NCI-H2227 (cell line): ENCODE data around the gene GRK5.

Experiments used
- DNase-seq: peaks from one replicate; lab custom pipeline; 2025; ENCODE audit not compliant: unreplicated experiment; lab: John Stamatoyannopoulos, UW

The GRK5 gene

DNA sequence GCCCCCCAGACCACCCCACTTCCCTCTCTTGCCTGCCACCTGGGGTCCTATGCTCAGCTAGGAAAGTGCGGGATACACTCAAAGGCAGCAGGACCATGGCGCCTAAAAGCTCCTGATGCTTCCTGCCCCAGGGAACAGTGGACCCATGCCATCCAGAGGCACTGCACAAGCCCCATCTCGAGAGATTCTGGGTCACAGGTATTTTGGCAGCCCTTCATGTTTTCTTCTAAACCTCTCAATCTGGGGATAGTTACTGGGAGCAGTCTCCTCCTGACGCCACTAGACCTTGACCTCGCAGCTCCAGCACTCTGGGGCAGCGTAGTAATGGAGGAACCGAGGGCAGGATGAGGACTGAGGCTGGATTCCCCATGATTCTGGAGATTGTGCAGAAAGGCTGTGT lies 107.1 kb downstream of the GRK5 start:
- no peak for DNase-seq

DNA sequence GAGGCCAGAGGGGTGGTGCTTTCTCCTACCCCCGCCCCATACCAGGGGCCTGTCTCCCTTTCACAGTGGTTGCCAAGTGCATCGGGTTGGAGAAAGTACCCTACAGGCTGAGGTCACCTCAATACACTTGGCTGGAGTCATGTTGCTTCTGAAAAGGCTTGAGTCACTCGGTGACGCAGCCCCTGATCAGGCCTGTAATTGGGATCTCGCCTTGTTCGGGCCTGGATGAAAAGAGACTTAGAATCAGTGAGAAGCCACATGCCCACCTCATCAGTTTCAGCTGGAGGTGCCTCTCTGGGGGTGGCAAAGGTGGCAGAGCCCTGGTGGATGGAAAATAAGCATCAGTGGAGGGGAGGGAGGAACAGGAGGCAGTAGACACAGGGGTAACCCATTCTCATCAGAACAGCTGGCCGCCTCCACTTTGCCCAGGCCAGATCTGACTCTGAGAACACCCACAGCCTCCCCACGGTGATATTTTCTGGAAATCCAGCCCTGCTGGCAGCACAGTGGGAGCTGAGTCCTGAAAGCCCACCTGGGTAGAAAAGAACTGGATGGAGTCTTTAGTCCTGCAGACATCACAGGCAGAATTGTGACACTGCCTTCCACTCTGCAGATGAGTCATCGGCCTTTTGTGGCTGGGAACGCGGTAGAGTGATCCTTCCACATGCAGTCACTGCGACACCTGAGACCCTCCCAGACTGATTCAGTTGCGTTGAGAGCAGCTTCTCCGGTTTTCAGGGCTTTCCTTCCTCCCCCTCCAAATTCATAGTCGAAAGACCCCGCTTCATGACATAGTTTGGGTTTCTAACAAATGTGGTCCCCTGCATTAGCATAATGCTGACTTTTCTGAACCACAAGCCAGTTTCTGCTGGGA lies 108.0 kb downstream of the GRK5 start:
- DNase-seq: peak; percentile 15

- DNase-seq: no peak
Measured at GRCh38 chr10:119316002-119316358, 108.6 kb downstream of the GRK5 start.

DNA sequence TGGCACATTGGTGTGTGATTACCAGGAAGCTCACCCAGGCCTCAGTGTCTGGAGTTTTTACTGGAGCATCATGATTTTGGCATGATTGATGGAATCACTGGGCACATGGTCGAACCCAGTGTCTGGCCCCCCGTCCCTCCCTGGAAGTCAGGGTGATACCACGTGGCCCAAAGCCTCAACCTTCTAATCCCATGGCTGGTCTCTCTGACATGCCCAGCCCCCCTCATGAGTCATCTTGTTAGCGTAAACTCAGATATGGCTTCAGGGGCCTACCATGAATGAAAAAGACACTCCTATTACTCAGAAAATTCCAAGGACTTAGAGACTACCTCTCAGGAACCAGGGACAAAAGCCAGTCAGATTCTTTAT lies 109.3 kb downstream of the GRK5 start:
- DNase-seq: no peak

GRCh38 chr10:119318411-119319160 lies 111.2 kb downstream of the GRK5 start:
- no peak for DNase-seq

DNA sequence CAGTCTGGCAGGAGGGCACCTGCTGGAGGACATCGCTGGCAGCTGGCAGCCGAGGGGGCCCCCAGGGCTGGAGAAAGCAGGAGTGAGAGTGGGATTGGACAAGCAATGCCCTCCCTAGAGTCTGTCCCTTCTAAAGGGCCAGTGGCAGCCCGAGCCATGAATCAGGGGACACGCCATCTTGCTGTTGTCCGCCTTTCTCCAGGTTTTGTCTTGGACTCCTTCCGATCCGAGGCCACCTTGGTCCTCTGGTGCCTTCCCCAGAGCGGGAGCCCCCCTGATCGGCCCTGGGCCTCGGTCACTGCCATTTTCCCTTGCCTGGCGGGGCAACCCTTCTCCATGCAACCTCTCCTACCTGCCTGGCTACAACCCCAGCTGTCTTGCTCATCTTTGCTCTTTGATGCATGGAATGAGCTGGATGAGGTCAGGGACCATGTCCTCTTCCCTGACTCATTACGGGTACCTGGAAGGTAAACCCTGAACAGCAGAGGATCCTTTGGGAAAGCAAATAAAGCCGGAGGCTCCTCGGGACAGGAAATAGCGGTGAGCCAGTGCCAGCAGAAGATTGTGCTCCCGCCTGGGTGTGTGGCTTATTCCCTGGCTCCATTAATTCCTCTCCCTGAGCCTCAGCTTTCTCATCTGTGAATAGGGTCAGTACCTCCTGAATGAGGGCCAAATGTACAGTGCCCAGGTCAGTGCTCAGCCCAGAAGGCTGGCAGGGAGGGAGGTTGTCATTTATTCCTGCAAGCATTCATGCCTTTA lies 112.0 kb downstream of the GRK5 start:
- no peak for DNase-seq

DNA sequence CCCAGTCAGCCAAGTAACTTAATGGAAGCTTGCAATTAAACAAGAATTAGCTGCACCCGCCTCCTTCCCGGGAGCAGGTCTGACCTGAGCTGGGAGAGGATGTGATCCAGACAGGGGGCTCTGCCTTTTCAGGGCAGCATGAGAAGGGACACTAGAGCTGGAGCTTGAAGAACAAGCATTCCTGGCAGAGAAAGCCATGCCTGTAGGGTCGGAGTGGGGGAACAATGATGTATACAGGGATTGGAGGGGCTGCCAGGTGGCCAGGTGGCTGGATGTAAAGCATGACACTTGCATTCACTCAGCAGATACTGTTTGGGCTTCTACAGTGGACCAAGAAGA lies 112.5 kb downstream of the GRK5 start:
- DNase-seq: no peak

- no peak for DNase-seq
Measured at GRCh38 chr10:119320981-119321380, 113.6 kb downstream of the GRK5 start.

DNA sequence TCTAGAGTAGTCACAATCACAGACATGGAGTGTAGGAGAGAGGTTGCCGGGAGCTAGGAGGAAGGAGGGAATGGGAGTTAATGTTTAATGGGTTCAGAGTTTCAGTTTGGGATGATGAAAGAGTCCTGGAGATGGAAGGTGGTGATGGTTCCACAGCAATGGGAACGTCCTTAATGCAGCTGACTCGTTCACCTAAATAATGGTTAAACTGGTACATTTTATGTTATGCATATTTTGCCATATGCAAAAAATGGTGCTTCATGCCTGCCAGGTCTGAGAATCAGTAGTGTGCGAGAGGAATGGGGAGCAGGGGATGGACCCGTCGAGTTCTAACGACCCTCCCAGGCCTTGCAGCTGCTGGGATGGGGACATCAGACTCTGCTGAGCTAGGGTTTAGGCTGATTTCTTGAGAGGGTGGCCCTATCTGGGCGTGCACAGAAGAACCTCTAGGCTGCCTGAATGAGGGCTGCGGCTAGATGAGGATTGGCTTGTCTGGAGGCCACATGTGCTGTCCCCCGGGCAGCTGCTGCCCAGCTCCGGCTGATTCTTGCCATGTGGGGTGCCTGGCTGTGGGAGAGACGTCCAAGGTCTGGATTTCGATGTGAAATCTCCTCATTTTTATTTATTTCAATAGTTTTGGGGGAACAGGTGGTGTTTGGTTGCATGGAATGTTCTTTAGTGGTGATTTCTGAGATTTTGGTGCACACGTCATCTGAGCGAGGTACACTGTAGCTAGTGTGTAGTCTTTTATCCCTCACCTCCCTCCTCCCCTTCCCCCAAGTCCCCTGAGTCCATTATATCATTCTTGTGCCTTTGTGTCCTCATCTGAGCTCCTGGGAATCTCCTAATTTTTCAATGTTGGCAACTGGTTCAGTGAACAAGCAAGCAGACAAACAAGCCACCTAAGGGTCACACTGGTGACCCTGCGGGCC lies 116.0 kb downstream of the GRK5 start:
- no peak for DNase-seq

- DNase-seq: no peak
Measured at GRCh38 chr10:119325131-119325530, 117.8 kb downstream of the GRK5 start.

- DNase-seq: no peak
Measured at GRCh38 chr10:119326167-119326566, 118.8 kb downstream of the GRK5 start.

GRCh38 chr10:119327096-119327745 lies 119.8 kb downstream of the GRK5 start:
- DNase-seq: no peak

- no peak for DNase-seq
Measured at GRCh38 chr10:119328223-119328622, 120.9 kb downstream of the GRK5 start.

GRCh38 chr10:119330342-119330741 lies 123.0 kb downstream of the GRK5 start:
- no peak for DNase-seq

- DNase-seq: no peak
Measured at GRCh38 chr10:119331061-119331460, 123.7 kb downstream of the GRK5 start.

DNA sequence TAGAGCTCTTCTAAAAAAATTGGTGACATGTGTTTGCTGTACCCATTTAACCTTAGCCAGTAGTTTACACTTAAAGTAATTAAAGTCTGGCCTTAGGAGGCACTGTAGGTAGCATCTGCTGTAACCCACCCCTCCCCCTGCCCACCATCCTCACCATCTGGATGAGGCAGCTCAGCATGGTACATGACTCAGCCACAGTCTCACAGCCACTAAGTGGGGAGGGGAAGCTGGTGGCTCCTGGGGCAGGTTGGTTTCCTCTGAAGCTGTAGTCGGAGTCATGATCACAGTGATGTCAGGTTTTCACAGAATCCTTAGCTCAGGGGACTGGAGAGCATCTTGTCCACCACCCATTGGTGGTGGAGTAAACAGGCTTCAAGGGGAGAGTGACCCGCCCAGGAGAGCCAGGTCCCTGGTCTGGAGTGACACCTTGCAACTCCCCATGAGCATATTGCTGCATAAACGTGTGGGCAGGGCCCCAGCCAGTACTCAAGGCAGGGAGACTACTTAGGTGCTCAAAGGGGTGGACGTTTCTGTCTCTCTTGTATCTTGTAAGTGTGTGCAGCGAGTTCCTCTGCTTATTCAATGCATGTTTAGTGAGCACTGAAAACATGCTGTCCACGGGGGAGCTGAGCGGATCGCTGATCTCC lies 125.9 kb downstream of the GRK5 start:
- DNase-seq: no peak

GRCh38 chr10:119335671-119336353 lies 128.4 kb downstream of the GRK5 start:
- no peak for DNase-seq

DNA sequence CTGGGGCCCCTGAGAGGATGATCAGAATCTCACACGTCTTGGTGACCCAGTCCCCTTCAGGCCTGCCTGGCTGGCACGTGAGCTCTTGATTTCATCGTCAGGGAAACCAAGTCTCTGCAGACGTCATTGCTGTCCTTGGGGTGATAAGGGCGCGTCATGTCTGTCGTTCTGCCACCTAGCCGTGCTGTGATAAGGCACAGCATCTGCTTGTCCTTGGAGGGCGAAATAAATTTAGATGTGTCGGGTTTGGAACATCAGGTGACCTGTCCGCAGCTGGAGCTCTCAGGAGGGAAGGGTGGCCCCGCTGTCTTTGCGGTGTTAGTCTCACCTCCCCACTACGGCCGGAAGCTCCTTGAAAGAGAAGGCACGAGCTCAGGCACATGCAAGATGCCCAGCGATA lies 129.2 kb downstream of the GRK5 start:
- DNase-seq: no peak

DNA sequence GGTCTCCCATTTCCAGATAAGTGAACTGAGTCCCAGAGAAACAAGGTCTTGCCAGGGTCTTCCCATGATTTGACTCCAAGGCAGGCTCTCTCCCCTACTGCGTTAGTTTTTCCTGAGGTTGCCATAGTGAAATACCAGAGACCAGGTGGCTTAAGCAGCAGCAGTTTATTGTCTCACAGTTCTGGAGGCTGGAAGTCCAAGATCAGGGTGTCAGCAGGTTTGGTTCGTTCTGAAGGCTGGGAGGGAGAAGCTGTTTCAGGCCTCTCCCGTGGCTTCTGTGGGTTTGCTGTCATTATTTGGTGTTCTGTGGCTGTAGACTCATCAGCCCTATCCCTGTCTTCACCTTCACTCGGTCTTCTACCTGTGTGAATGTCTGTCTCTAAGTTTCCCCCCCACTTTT lies 129.9 kb downstream of the GRK5 start:
- DNase-seq: no peak
